Choroid plexus epithelial cell (primary cell): ENCODE results near the gene NEURL4.
"Not testable (repeated sequence)": the region's sequence is repeated elsewhere in the genome, so short reads cannot be mapped to it uniquely, and the experiment has no call there.

Experiments
- DNase-seq: peaks from one replicate; pipeline ENCODE4 v3.0.0-alpha.2; 2010; ENCODE audit warnings: low read depth
- H3K4me3 ChIP-seq: 2 replicates; pipeline ENCODE4 v1.5.1; 2011; ENCODE audit warnings: low read depth, mild to moderate bottlenecking, control low read depth, low read length, moderate library complexity
- CTCF ChIP-seq: conservative IDR thresholded peaks from 2 replicates; pipeline ENCODE4 v1.5.1; 2011; ENCODE audit warnings: low read depth, mild to moderate bottlenecking, control low read depth, inconsistent platforms, low read length, moderate library complexity

NEURL4 gene

GRCh38 chr17:7346761-7347614, 17.9 kb upstream of the NEURL4 start:
- no peak for DNase-seq
- TF ChIP-seq CTCF, result no peak
- no peak overlapping the region for H3K4me3 ChIP-seq

GRCh38 chr17:7343250-7343649, 14.1 kb upstream of the NEURL4 start:
- no peak overlapping the region for H3K4me3 ChIP-seq
- TF ChIP-seq CTCF, result no peak
- DNase-seq, result no peak

- DNase-seq, result no peak
- no peak overlapping the region for H3K4me3 ChIP-seq
- TF ChIP-seq CTCF, result no peak
Observed at GRCh38 chr17:7341842-7342241, 12.7 kb upstream of the NEURL4 start.

- no peak overlapping the region for H3K4me3 ChIP-seq
- no peak for DNase-seq
- TF ChIP-seq CTCF, result no peak
Observed at GRCh38 chr17:7340179-7340578, 11.0 kb upstream of the NEURL4 start.

- H3K4me3 ChIP-seq, DNase-seq: not testable (repeated sequence)
Observed at GRCh38 chr17:7337600-7337999, 8.5 kb upstream of the NEURL4 start.

GRCh38 chr17:7336240-7337175, 7.4 kb upstream of the NEURL4 start, which contains the start of gene ACAP1:
ACAP1 (plus strand) TSS chr17:7336529; CDS start chr17:7336735, 206 bp downstream.
- DNase-seq, result no peak
- no peak within 1 kb of the TSS for H3K4me3 ChIP-seq

GRCh38 chr17:7335765-7336164, 6.6 kb upstream of the NEURL4 start:
- DNase-seq, H3K4me3 ChIP-seq: not testable (repeated sequence)

More at GRCh38 chr17:7336240-7337175, 7.4 kb upstream of the NEURL4 start, which contains the start of gene ACAP1:
- no peak for TF ChIP-seq CTCF
